B cell (primary cell): Measurements from ENCODE around the gene PAN2. TPM values are rescaled to one million over a fixed set of nuclear protein-coding genes. Genes with fewer than 3 reads are reported as not detected.

Source experiments
- ATAC-seq: fragments of 200-7000 bp; cut with Tn5 transposase; one replicate; pipeline ENCODE4 v1.10.0; 2021; ENCODE audit warnings: low read depth, mild to moderate bottlenecking, moderate number of reproducible peaks, moderate library complexity
- CTCF ChIA-PET: fragments of 350-600 bp; sonication (Branson Sonifier 250); formaldehyde crosslinking; loops from one replicate; lab custom pipeline; 2021; ENCODE audit warnings: antibody characterized with exemption, inconsistent platforms; lab: Charles Lee
- POLR2A ChIA-PET: fragments of 350-600 bp; sonication (Branson Sonifier 250); formaldehyde crosslinking; loops from one replicate; lab custom pipeline; 2021; ENCODE audit warnings: antibody characterized with exemption; lab: Charles Lee
- DNase-seq: peaks from one replicate; pipeline ENCODE4 v3.0.0; 2013
- H2AFZ ChIP-seq: 2 replicates; pipeline ENCODE4 v1.6.1; 2012; ENCODE audit warnings: mild to moderate bottlenecking, low read depth, low read length; ENCODE audit not compliant: insufficient read depth, poor library complexity, severe bottlenecking
- H3K27ac ChIP-seq, 2 donors: 1 replicate in 1 of 2; 2 replicates in 1 of 2; pipeline ENCODE4 v1.5.1; 2012 to 2013; ENCODE audit warnings: low read length in 2 of 2, mild to moderate bottlenecking in 2 of 2, moderate library complexity in 1 of 2
- H3K27me3 ChIP-seq, 4 experiments: fragments of 200-600 bp in 1 of 4; sonication (generic) in 1 of 4; replicated peaks in 1 of 4; 1 replicate in 2 of 4; 2 replicates in 2 of 4; pipeline versions ENCODE4 v1.6.1 to v1.7.0; 2013 to 2016; ENCODE audit warnings: low read length in 3 of 4, mild to moderate bottlenecking in 2 of 4, mixed read lengths in 1 of 4, moderate library complexity in 1 of 4; ENCODE audit not compliant: insufficient read depth in 4 of 4, control insufficient read depth in 3 of 4; ENCODE audit errors: control extremely low read depth in 1 of 4
- H3K36me3 ChIP-seq, 2 experiments: replicated peaks in 1 of 2; 1 replicate in 1 of 2; 2 replicates in 1 of 2; pipeline versions ENCODE4 v1.6.1 to v1.7.1; 2013; ENCODE audit warnings: low read length in 1 of 2; ENCODE audit not compliant: insufficient read depth in 2 of 2, control insufficient read depth in 1 of 2; ENCODE audit errors: control extremely low read depth in 1 of 2, extremely low read depth in 1 of 2
- H3K4me1 ChIP-seq, 2 donors: fragments of 200-600 bp in 1 of 2; sonication (generic) in 1 of 2; 1 replicate in 1 of 2; 2 replicates in 1 of 2; pipeline versions ENCODE4 v1.5.1 to v1.6.1; 2013 to 2017; ENCODE audit warnings: low read length in 2 of 2; ENCODE audit not compliant: control insufficient read depth in 2 of 2, insufficient read depth in 2 of 2
- H3K4me2 ChIP-seq: replicated peaks from 2 replicates; pipeline ENCODE3; 2012; ENCODE audit warnings: mild to moderate bottlenecking, low read depth, low read length; ENCODE audit not compliant: poor library complexity, severe bottlenecking
- H3K4me3 ChIP-seq, 5 experiments: fragments of 200-600 bp in 1 of 5; sonication (generic) in 1 of 5; 1 replicate in 3 of 5; 2 replicates in 2 of 5; pipeline versions ENCODE4 v1.5.1 to v1.7.0; 2011 to 2016; ENCODE audit warnings: low read length in 4 of 5, mild to moderate bottlenecking in 4 of 5, low read depth in 2 of 5, control low read depth in 1 of 5, moderate library complexity in 1 of 5; ENCODE audit not compliant: insufficient read depth in 1 of 5; ENCODE audit errors: control extremely low read depth in 1 of 5, extremely low read depth in 1 of 5
- H3K79me2 ChIP-seq: fragments of 200-600 bp; sonication (generic); one replicate; pipeline ENCODE4 v1.6.0; 2016; ENCODE audit warnings: low read length; ENCODE audit not compliant: control insufficient read depth, insufficient read depth
- H3K9ac ChIP-seq: fragments of 200-600 bp; sonication (generic); 2 replicates; pipeline ENCODE4 v1.6.1; 2017; ENCODE audit warnings: mild to moderate bottlenecking, low read length, moderate library complexity
- H3K9me3 ChIP-seq, 3 donors: one replicate each; pipeline versions ENCODE4 v1.6.1 to v1.7.1; 2013; ENCODE audit warnings: low read length in 2 of 3; ENCODE audit not compliant: control insufficient read depth in 2 of 3, insufficient read depth in 1 of 3; ENCODE audit errors: control extremely low read depth in 1 of 3
- H4K20me1 ChIP-seq: 2 replicates; pipeline ENCODE4 v1.6.0; 2012; ENCODE audit warnings: mild to moderate bottlenecking, low read length; ENCODE audit not compliant: insufficient read depth, control insufficient read depth, poor library complexity, severe bottlenecking
- H3K27ac Mint-ChIP-seq: one replicate; pipeline ENCODE4 v1.8.0; 2021; ENCODE audit warnings: mixed read lengths
- H3K27me3 Mint-ChIP-seq: one replicate; pipeline ENCODE4 v1.8.0; 2021; ENCODE audit warnings: mixed read lengths
- H3K4me1 Mint-ChIP-seq: one replicate; pipeline ENCODE4 v1.8.0; 2021; ENCODE audit warnings: mixed read lengths
- H3K4me3 Mint-ChIP-seq: one replicate; pipeline ENCODE4 v1.8.0; 2021; ENCODE audit warnings: mixed read lengths
- H3K9me3 Mint-ChIP-seq: one replicate; pipeline ENCODE4 v1.8.0; 2022; ENCODE audit warnings: mixed read lengths; ENCODE audit not compliant: insufficient read depth
- CTCF ChIP-seq: fragments of 200-600 bp; IDR thresholded peaks from one replicate; pipeline ENCODE4 v1.8.0; 2022; ENCODE audit warnings: antibody characterized with exemption, mild to moderate bottlenecking
- EZH2 ChIP-seq: IDR thresholded peaks from 2 replicates; pipeline ENCODE4 v1.6.1; 2012; ENCODE audit warnings: borderline replicate concordance, low read depth, mild to moderate bottlenecking, moderate library complexity, low read length; ENCODE audit not compliant: insufficient read depth, poor library complexity, severe bottlenecking
- WGBS: methylation state at CpG from one replicate; pipeline ENCODE4 v1.1.5; 2013; ENCODE audit warnings: missing lambda C conversion rate; ENCODE audit not compliant: insufficient coverage; 5-methylcytosine and 5-hydroxymethylcytosine counted together
- intact Hi-C: fragments of 100-400 bp; cut with micrococcal nuclease; formaldehyde crosslinking; loops from one replicate; pipeline ENCODE4 v1.10.0; 2022
- polyA plus RNA-seq: library from polyadenylated mRNA; depleted of rRNA; stranded (reverse); fragments of >200 nt; gene quantifications from 2 replicates; pipeline ENCODE4 v1.2.3, GENCODE V29; 2012
- total RNA-seq, 2 donors: library from RNA; stranded (reverse); fragments of 120-200 nt in 1 of 2; gene quantifications; 1 replicate in 1 of 2; 2 replicates in 1 of 2; pipeline versions ENCODE4 v1.2.3 to v1.2.4, GENCODE V29; 2013 to 2022

The PAN2 gene
- total and polyA plus RNA-seq, 2 donors (not counting 1 experiment from before 2014, with no cell fraction given), result 211 to 230 TPM

- intact Hi-C loops, result loop anchor here (5.0 kb wide), 2 partner anchors 123 to 1207 kb away; partner anchors contain the start of genes DDIT3 and MBD6
- Histone ChIP-seq H3K27me3 (no peaks in the 10 kb centered on the region), H3K27ac (peak overlapping the region; percentile 67 to 90), H4K20me1 (no peaks in the 10 kb centered on the region), H3K36me3 (peaks cover 8 to 28% of the 10 kb centered on the region in 2 experiments), H3K4me1 (peaks cover 12 to 15% of the 10 kb centered on the region in 2 donors), H3K79me2 (peaks cover 20% of the 10 kb centered on the region), H2AFZ (peak overlapping the region; percentile 95), H3K4me3 (peak overlapping the region; percentile 78 to 94 (median 91)), H3K9ac (peak overlapping the region; percentile 82), H3K4me2 (peak overlapping the region; percentile 91), H3K9me3 (no peaks in the 10 kb centered on the region)
- Mint-ChIP-seq H3K4me1 (peaks cover 10% of the 10 kb centered on the region), H3K27me3 (no peaks in the 10 kb centered on the region), H3K9me3 (no peaks in the 10 kb centered on the region), H3K27ac (peak overlapping the region; percentile 99), H3K4me3 (peak overlapping the region; percentile 99)
- POLR2A ChIA-PET, result interaction anchor here (0.7 to 2.3 kb wide), 20 partner anchors 9 to 199 kb away, joined by 3 to 12 read pairs (median 4); partner anchors contain the start of genes APOF, COQ10A, GLS2 and IL23A
- under 1% methylated on average over 10 of the region's 11 CpGs for WGBS
- DNase-seq (no peak), ATAC-seq (no peak)
- no peak for TF ChIP-seq CTCF
- TF ChIP-seq EZH2, result no peak
- CTCF ChIA-PET, result interaction anchor here (0.6 to 4.8 kb wide), 13 partner anchors 21 to 321 kb away, joined by 3 to 44 read pairs (median 4); partner anchors contain the start of genes IL23A, PAN2, STAT2 and TIMELESS
These were observed 18.6 kb downstream of the PAN2 start for GRCh38 chr12:56315249-56315621.

- Histone ChIP-seq H3K79me2 (peaks cover 27% of the 10 kb centered on the region), H3K27me3 (no peaks in the 10 kb centered on the region), H3K4me2 (no peak overlapping the region), H3K36me3 (peaks cover 8 to 35% of the 10 kb centered on the region in 2 experiments), H4K20me1 (no peaks in the 10 kb centered on the region), H3K4me3 (no peak overlapping the region), H2AFZ (no peak overlapping the region), H3K9me3 (no peaks in the 10 kb centered on the region), H3K4me1 (peaks cover 8 to 10% of the 10 kb centered on the region in 2 donors), H3K9ac (no peak overlapping the region), H3K27ac (no peak overlapping the region)
- DNase-seq (no peak), ATAC-seq (no peak)
- Mint-ChIP-seq H3K4me3 (no peak overlapping the region), H3K4me1 (peaks cover 10% of the 10 kb centered on the region), H3K9me3 (no peaks in the 10 kb centered on the region), H3K27me3 (no peaks in the 10 kb centered on the region), H3K27ac (no peak overlapping the region)
- intact Hi-C loops, result no loop called here
- over 99% methylated on average over 10 of the region's 12 CpGs for WGBS
- TF ChIP-seq EZH2 (no peak), CTCF (no peak)
- ChIA-PET CTCF (interaction anchor here (1.0 to 3.5 kb wide), 3 partner anchors 21 to 153 kb away, joined by 4 to 14 read pairs (median 4); partner anchors contain the start of gene ANKRD52), POLR2A (no interaction called here)
These were observed 22.8 kb downstream of the PAN2 start for GRCh38 chr12:56311003-56311402.
